OCI-LY3 (cell line): ENCODE measurements around the gene NAA25.

Source experiments
- CTCF ChIP-seq: fragments of 200-600, 300-600 bp; sonication (generic); IDR thresholded peaks from 2 replicates; pipeline ENCODE4 v1.5.1; 2014; ENCODE audit warnings: antibody characterized with exemption, low read length, low read depth
- EZH2phosphoT487 ChIP-seq: fragments of 200-600 bp; shearing (Covaris generic); IDR thresholded peaks from 2 replicates; pipeline ENCODE4 v1.6.1; 2018; ENCODE audit warnings: antibody characterized with exemption, mixed run types, low read depth

DNA sequence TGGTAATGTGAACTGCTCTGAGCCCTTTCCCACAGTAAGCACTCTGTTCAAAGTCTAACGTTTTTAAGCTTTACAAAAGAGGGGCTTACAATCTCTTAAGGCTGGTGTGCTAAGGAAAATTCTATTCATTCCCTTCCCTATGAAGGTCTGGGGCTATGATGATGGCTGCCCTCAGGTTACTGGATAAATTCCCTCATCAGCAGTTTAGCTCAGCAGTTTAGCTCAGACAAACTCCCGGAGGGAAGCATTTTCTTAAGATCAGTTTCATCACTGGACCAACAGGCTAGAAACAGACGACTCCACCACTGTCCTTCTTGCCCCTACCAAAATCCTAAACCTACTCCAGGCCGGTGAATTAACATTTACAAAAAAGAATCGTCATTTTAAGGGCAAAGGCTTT, 76.3 kb downstream of the NAA25 start:
- TF ChIP-seq CTCF (no peak), EZH2phosphoT487 (no peak)
